ENCODE measurements around the gene PHACTR1. TPM values are rescaled to one million over a fixed set of nuclear protein-coding genes. Genes with fewer than 3 reads are reported as not detected.

The PHACTR1 gene
- total and polyA plus RNA-seq, 4 donors, result 0.31 to 1.5 (median 0.79) TPM

DNA sequence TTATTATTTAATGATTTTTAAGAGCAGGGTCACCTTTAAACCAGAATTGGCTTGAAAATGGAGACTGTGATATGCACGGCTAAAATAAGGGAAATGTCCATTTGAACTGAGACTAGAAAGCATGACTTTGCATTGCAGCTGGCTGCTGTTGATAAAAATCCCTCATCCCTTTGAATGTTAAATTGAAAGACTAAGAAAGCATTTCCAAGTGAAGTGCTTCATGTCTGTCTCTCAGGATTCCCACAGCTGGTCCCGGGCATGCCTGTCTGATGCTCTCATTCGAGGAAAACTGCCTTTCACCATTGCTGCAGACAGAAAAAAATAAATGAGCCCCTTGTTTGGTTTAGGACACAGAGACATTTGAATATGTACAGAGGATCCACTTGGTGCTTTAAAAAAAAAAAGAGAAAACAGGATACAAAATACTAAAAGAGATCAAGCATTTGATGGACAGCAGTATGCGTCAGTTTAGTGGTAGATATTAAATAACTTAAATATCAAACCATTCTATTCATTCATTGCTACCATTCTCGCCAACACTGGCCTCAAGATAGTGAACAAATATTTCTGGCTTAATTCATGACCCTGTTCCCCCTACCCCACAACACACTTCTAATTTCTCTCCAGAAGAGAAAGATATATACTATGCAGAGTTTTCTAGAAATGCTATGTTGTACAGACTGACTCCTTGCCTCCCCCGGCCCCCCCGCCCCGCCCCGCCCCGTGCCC lies 556.8 kb downstream of the PHACTR1 start:
- no peak overlapping the region for H3K27ac ChIP-seq (ENCODE audit: low read depth in 1 of 2, low read length in 2 of 2)
- 77% methylated on average over 10 of the region's 10 CpGs for WGBS
- H3K36me3 ChIP-seq (ENCODE audit: control insufficient read depth in 4 of 4, insufficient read depth in 3 of 4, low read depth in 1 of 4, low read length in 3 of 4), result peaks cover 0 to 2% (median 0%) of the 10 kb centered on the region in 4 donors
- no peaks in the 10 kb centered on the region for H3K4me1 ChIP-seq (ENCODE audit: control insufficient read depth in 4 of 4, insufficient read depth in 4 of 4, low read length in 3 of 4)
- TF ChIP-seq RXRA (IDR thresholded peaks at IDR 0.05) (no peak), JUND (IDR thresholded peaks at IDR 0.05) (no peak), TAF1 (conservative IDR thresholded peaks at IDR 0.05) (no peak), FOXA1 (IDR thresholded peaks at IDR 0.05) (no peak), NR2F2 (IDR thresholded peaks at IDR 0.05) (no peak), FOXA2 (IDR thresholded peaks at IDR 0.05) (no peak), RAD21 (IDR thresholded peaks at IDR 0.05) (no peak), GABPA (IDR thresholded peaks at IDR 0.05 in 1 of 2, conservative IDR thresholded peaks at IDR 0.05 in 1 of 2) (no peak), SP1 (IDR thresholded peaks at IDR 0.05) (no peak), HNF4A (conservative IDR thresholded peaks at IDR 0.05) (no peak), EGR1 (IDR thresholded peaks at IDR 0.05; ENCODE audit: low read depth in 2 of 2) (no peak), YY1 (IDR thresholded peaks at IDR 0.05) (no peak)
- TF ChIP-seq, protein P1, sequence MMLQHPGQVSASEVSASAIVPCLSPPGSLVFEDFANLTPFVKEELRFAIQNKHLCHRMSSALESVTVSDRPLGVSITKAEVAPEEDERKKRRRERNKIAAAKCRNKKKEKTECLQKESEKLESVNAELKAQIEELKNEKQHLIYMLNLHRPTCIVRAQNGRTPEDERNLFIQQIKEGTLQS (IDR thresholded peaks at IDR 0.05), result no peak
- TF ChIP-seq, protein P2, sequence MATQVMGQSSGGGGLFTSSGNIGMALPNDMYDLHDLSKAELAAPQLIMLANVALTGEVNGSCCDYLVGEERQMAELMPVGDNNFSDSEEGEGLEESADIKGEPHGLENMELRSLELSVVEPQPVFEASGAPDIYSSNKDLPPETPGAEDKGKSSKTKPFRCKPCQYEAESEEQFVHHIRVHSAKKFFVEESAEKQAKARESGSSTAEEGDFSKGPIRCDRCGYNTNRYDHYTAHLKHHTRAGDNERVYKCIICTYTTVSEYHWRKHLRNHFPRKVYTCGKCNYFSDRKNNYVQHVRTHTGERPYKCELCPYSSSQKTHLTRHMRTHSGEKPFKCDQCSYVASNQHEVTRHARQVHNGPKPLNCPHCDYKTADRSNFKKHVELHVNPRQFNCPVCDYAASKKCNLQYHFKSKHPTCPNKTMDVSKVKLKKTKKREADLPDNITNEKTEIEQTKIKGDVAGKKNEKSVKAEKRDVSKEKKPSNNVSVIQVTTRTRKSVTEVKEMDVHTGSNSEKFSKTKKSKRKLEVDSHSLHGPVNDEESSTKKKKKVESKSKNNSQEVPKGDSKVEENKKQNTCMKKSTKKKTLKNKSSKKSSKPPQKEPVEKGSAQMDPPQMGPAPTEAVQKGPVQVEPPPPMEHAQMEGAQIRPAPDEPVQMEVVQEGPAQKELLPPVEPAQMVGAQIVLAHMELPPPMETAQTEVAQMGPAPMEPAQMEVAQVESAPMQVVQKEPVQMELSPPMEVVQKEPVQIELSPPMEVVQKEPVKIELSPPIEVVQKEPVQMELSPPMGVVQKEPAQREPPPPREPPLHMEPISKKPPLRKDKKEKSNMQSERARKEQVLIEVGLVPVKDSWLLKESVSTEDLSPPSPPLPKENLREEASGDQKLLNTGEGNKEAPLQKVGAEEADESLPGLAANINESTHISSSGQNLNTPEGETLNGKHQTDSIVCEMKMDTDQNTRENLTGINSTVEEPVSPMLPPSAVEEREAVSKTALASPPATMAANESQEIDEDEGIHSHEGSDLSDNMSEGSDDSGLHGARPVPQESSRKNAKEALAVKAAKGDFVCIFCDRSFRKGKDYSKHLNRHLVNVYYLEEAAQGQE (IDR thresholded peaks at IDR 0.05), result no peak
- TF ChIP-seq, protein P3, sequence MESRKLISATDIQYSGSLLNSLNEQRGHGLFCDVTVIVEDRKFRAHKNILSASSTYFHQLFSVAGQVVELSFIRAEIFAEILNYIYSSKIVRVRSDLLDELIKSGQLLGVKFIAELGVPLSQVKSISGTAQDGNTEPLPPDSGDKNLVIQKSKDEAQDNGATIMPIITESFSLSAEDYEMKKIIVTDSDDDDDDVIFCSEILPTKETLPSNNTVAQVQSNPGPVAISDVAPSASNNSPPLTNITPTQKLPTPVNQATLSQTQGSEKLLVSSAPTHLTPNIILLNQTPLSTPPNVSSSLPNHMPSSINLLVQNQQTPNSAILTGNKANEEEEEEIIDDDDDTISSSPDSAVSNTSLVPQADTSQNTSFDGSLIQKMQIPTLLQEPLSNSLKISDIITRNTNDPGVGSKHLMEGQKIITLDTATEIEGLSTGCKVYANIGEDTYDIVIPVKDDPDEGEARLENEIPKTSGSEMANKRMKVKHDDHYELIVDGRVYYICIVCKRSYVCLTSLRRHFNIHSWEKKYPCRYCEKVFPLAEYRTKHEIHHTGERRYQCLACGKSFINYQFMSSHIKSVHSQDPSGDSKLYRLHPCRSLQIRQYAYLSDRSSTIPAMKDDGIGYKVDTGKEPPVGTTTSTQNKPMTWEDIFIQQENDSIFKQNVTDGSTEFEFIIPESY (IDR thresholded peaks at IDR 0.05), result no peak
- TF ChIP-seq, protein P4, sequence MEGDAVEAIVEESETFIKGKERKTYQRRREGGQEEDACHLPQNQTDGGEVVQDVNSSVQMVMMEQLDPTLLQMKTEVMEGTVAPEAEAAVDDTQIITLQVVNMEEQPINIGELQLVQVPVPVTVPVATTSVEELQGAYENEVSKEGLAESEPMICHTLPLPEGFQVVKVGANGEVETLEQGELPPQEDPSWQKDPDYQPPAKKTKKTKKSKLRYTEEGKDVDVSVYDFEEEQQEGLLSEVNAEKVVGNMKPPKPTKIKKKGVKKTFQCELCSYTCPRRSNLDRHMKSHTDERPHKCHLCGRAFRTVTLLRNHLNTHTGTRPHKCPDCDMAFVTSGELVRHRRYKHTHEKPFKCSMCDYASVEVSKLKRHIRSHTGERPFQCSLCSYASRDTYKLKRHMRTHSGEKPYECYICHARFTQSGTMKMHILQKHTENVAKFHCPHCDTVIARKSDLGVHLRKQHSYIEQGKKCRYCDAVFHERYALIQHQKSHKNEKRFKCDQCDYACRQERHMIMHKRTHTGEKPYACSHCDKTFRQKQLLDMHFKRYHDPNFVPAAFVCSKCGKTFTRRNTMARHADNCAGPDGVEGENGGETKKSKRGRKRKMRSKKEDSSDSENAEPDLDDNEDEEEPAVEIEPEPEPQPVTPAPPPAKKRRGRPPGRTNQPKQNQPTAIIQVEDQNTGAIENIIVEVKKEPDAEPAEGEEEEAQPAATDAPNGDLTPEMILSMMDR (IDR thresholded peaks at IDR 0.05; ENCODE audit: low read depth, low read length, missing input control), result no peak
- H3K9ac ChIP-seq (ENCODE audit: low read depth in 1 of 2, low read length in 2 of 2), result peak overlapping the region in 1 of 2 donors; percentile 22
- no peak overlapping the region for H3K4me3 ChIP-seq (ENCODE audit: low read depth in 1 of 3, low read length in 3 of 3)
- H3K27me3 ChIP-seq (ENCODE audit: control insufficient read depth in 4 of 4, insufficient read depth in 4 of 4, low read length in 3 of 4), result no peaks in the 10 kb centered on the region
- no peaks in the 10 kb centered on the region for H3K9me3 ChIP-seq (ENCODE audit: control insufficient read depth in 4 of 4, low read length in 3 of 4)
- DNase-seq (ENCODE audit: low spot score), result no peak

All from liver (tissue), 9 donors.